Endothelial cell of hepatic sinusoid (primary cell): ENCODE results near the gene IL17A.

Experiments used
- in situ Hi-C: cut with HindIII; loops from 2 replicates; pipeline ENCODE4 v1.10.0; 2017; ENCODE audit warnings: low sequenced_read_pairs

IL17A gene

DNA sequence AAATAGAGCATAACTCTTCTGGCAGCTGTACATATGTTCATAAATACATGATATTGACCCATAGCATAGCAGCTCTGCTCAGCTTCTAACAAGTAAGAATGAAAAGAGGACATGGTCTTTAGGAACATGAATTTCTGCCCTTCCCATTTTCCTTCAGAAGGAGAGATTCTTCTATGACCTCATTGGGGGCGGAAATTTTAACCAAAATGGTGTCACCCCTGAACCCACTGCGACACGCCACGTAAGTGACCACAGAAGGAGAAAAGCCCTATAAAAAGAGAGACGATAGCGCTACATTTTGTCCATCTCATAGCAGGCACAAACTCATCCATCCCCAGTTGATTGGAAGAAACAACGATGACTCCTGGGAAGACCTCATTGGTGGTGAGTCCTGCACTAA, at the start of gene IL17A:
IL17A (plus strand) TSS at position 301 of the 400 bp plus-strand sequence; CDS start at position 358, 57 bp downstream.
- in situ Hi-C loops, result no loop called here

DNA sequence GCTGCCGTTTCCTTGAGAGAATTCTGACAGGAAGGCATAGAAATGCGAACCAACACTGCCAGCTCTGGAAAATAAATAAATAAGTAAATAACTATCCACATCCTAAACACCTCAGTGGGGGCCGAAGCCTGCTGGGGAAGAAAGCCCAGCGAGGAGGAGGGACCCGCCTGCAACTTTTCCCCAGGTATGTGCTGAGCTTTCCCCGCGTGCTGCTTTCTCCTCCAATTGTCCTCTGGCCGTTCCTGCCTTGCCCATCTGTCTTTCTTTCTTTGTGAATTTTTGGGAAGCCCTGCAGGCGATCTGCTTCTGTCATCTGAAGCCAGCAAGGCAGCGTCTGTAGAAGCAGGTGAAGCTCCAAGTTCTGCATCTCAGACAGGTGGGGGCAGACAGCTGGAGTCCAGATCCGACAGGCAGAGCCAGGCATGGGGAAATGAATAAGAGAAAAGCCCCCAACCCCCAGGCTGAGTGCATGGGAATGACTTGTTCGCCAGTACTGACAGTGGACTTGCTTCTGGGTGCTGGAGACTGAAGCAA, 49.2 kb upstream of the IL17A start:
- in situ Hi-C loops, result no loop called here

DNA sequence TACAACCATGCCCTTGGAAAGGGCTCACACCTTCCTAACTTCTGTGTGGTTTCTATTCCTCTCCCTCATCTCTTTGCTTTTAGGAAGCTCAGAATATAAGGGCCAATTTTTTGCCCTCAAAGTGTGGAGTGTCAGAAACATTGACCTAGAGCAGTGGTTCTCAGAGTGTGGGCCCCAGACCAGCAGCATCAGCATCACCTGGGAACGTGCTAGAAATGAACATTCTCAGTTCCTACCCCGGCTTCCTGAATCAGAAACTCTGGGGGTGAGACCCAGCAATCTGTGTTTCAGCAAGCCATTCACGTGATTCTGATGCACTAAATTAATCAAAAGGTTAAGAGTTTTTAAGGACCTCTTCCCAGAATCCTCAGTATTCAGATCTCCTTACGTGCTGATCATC, 47.9 kb upstream of the IL17A start:
- in situ Hi-C loops, result no loop called here

DNA sequence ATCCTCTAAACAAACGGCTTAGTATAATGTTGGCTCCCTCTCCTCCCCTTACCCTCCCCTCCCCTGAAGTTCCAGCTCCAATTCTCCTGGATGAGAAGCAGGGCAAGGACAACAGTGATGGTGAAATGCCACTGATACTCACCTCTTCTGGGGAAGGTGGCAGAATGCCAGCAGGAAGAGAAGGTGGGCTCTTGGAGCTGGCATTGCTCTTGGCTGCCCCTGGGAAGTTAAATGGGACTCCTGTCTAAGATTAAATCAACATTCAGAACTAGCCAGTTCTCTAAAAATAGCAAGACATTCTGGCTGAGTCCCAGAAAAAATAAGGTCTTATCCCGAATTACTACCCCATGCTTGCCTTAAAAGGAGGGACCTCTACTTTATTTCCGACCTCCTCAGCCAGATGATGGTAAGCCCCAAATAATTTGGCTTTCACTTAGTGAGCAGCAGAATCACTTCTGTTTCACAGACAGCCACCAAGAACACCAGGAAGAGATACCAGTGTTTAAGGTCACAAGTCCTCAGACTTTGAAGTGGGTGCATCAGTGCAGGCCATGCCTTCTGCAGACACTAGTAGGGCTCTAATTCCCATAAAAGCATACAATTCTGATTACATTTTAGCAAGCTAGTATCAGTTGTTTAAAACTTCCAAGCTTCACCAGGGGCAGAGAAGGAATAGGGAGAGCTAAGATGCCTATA, 46.0 kb upstream of the IL17A start:
- in situ Hi-C loops, result no loop called here

DNA sequence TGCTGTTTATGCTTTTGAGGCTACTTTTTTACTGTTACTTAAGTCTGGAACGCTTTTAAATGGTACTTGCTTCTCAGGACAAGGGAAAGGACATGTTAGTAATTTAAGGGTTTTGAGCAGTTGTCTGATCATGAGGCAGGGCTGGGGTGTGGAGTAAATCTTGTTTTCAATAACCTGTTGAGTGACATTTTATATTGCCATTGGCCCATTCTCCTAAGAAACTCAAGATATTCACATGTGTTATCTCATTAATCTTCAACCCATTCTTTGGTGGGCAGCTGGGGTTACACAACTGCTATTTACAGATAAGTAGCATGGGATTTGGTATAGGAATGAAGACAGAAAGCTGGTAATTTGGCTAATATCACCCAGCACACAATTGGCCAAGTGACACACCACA, 44.6 kb upstream of the IL17A start:
- in situ Hi-C loops, result no loop called here

DNA sequence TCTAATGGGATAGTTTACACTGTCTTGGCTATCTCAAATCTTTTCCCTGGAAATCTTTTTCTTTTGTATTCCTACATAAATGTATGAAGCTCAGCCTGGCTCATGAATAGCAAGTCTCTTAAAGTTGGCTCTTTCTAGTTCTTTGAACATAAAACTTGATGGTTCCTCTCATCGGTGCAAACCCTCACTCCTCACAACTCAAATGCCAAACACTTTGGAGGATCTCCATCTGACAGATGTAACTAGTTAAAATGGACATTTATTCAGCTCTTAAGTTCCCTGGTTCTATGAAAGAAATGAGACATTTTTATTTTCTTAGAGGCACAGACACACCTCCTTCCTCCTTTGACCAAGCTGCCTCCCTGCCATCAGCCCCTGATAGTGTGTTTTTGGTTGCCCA, 43.6 kb upstream of the IL17A start:
- in situ Hi-C loops, result no loop called here

DNA sequence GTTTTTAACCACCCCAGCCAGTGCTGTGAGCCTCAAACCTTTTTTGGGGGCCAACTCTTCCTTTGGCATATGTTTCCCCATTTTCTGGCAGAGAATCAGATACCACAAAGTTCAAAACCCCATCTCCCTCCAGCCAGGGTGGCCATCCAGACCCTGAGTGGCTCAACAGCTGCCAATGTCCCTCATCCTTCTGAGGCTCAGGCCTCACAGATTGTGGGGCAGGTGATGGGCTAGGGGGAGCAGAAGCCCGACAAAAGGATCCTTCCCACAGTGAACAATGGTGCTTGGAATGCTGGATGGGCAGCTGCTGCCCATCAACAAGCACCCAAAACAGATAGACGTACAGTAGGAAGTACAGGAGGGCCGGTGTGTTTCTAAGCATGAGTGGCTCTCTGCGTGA, 42.6 kb upstream of the IL17A start:
- in situ Hi-C loops, result no loop called here

DNA sequence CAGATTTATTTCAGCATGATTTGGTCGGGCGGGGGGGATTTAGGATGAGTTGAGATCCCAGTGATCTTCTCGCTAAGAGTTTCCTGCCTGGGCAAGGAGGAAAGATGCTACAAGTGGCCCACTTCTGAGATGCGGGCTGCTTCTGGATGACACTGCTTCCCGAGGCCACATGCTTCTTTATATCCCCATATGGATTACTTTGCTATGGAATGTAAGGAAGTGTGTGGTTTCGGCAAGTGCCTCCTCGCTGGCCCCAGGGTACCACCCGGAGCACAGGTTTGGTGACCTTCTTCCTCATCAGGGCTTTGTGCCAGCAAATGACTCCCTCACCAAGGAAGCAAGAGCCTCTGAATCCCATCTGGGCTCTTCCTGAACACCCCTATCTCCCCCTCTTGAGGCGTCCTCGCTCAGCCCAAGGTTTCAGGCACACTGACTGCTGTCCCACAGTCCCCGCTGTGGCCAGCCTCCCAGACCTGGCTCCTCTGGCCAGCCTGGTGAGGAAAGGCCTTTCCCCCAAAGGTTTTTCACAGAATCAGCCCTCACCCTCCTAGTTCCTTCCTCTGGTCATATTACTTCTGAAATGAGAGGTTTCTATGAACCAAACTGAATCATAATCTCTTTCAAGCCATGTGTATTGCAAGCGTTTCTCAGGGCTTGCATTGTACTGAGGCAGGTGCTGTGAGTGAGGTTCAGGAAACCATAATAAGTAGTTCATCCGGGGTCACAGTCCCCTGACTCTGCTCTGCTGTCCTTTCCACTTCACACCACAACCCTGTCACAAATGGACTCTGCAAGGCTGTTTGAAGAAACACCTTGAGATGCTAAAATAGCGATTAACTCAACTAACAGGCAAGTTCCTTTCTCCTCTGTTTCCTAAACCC, 41.7 kb upstream of the IL17A start:
- in situ Hi-C loops, result no loop called here

DNA sequence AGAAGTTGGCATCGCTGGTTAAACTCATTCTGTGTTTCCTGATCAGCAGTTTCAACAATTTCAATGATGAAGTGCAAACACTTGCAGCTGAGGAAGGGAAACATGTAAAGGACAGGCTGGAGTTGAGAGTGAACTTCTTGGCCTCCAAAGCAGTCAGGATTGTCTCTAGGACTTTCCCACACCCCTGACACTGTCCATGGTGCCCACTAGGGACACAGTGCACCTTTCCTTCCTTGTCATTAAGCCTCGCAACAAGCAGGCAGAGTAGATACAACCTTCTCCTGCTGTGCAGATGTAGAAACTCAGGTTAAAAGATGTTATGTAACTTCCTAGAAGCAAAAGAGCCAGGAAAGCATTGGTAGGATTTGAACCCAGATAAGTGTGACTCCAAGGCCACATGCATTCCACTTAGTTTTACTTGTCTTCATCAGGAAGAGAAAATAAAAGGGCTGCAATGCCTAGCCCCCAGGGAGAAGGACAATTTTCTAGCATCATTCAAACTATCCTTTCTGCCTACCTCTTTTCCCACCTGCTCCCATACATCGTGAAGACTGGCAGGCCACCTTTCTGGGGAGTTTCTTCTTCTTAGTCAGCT, 39.2 kb upstream of the IL17A start:
- in situ Hi-C loops, result no loop called here

DNA sequence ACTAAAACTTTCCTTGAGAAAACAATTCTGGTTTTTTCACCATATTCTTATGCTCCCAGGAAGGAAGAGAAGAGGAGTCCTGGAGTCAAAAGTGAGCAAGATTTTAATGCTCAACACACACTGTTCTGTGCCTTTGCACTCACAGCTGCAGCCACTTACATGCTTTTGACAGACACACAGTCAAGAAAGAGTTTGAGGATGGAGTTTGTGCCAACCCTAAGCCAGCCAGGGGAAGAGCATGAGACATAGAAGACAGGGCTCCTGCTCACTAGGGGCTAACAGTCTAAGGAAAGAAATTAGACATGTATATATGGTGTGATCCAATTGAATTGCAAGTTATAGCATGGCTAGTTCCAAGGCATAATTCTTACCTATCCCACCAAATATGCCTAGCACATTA, 37.1 kb upstream of the IL17A start:
- in situ Hi-C loops, result no loop called here

DNA sequence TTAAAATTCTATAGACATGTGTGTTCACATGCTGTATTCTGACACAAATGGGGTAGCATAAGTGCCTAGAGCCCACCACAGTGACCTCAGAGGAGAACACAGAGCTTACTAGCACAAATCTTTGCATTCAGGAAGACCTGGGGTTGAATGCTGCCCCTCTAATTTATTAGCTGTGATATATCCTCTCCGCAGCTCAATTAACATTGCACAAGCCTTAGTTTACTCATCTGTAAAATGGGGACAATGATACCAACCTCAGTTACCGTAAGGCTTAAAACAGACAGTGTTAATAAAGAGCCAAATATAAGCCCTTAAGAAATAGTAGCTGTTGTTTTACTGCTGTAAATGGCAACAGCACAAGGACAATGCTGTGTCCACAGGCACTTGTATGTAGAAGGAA, 36.2 kb upstream of the IL17A start:
- in situ Hi-C loops, result no loop called here

DNA sequence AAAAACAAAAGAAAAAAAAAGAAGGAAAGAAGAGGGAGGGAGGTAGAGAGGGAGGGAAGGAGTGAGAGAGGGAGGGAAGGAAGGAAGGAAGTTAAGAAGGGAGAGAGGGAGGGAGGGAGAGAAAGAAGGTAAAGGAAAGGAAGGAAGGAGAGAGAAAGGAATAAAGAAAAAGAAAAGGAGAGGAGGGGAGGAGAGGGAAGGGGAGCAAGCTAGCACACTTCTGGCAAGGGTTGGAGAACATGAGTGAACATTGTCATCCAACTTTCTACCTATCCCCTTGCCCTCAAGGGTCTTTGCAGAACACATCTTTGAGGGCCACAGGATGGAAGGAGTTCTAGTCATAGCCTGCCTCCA, 34.1 kb upstream of the IL17A start:
- in situ Hi-C loops, result no loop called here

DNA sequence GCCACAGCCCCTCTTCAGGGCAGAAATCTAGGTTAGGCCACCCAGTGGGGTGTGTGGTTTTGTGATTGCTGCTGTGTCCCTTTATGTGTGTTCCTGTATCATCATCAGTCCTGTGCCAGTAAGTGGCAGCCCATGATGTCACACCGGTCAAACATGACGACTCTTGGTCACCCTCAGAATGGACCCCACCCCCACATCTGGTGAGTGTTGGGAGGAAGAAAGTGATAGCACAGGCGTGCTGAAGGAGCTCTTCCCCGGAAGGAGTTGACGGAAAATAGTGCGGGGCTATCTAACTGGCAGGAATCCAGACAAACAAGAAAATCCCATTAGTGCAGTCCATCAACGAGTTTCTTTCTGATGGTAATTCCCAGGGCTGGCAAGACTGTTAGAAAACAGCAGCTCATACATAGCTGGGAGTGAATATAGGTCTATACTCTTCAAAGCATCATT, 33.4 kb upstream of the IL17A start:
- in situ Hi-C loops, result no loop called here

DNA sequence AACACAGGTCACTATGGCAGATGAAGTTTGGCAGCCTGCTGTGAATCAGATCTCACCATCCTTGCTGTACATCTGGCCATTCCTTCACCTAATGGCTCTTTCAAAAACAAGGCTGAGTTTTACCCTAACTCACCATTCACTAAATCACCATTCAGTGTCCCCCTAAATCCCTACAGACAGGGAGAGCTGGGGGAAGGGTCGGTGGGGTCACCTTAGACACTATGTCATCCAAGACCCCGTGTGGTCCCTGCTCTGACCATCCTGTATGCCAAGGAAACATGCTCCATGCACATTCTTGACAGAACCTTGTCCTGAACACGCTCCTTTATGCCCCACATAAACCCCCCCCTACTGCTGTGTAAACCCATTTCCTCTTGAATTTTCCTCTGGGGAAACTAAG, 31.8 kb upstream of the IL17A start:
- in situ Hi-C loops, result no loop called here

DNA sequence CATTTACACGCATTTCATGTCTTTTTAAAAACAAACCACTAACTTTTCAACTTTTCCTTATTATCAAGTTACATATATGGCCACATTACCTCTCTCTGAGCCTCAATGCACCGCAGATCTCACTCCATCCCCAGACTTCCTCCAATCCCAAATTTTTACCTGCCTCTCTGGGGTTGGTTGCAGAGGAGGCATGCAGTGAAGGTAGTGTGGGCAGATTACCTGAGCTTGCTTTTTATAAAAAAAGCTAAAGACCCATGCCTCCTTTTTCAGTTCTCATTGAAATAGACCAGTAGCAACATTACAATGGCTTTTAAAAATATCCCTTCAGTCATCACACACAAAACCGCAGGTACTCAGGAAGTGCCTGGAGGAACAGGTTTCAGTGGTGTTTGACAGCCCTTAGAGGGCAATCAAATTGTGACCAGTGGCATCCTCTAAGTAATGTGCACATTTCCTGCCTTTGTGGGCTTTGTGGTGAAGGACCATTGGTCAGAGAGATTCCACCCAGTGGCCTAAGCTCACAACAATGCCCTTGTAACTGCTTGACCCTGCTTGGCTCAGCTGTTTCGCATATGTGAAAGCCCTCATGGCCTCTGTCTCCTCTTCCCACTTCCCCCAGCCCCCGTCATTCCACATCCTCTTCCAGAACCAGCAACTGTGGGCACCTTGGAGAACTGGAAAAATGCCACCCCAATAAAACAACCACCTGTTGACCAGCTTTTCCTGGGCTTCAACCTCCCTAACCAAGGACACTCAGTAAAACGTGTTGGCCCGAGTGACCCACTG, 30.2 kb upstream of the IL17A start:
- in situ Hi-C loops, result no loop called here

DNA sequence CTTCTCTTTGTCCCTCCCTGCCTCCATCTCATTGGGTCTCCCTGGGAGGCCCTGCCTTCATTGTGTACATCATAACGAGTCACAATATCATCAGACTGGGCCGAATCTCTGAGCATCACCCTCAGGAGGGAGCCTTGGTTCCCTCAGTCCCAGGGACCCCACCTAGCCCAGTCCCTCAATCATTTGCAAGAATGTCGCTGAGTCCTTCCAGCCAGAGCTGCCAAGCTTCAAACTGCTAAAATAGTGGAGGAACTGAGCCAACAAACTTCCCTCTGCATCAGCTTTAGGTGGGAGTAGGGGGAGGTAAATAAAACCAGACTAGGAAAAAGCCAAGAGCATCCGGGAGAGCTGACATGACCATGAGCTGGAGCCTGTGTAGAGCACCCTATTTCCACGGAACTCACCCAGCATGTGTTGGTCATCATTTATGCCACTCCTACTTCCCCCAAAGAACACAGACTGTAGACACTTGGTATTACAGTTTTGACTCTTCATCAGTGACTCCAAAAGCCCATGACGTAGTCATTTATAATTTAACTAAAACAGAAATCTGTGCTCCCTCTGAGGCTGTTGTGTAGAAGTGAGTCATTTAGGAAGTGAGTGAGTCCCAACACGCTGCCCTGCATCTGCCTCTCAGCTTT, 28.8 kb upstream of the IL17A start:
- in situ Hi-C loops, result no loop called here

DNA sequence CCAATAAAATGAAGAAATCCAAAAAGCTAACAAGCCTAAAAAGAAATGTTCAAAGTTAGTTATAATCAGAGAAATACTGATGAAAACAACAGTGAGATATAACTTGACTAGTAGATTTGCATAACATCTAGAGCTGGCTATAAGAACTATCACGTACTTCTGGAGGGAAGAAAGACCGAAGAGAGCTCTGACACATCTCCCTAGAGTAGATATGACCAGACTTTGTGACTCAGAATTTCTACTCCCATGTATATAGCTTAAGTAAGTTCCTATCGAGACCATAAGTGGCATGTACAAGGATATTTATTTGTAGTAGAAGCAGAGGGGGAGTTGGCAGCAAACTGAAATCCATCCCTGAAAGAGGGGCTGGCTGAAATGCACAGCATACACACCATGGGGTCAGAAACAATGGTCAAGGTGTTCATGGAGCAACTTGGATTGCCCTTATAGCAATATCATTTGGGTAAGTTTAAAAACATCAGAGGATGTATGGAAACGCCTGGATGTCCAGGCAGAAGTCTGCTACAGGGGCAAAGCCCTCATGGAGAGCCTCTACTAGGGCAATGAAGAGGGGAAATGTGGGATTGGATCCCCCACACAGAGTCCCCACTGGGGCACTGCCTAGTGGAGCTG, 25.6 kb upstream of the IL17A start:
- in situ Hi-C loops, result no loop called here

DNA sequence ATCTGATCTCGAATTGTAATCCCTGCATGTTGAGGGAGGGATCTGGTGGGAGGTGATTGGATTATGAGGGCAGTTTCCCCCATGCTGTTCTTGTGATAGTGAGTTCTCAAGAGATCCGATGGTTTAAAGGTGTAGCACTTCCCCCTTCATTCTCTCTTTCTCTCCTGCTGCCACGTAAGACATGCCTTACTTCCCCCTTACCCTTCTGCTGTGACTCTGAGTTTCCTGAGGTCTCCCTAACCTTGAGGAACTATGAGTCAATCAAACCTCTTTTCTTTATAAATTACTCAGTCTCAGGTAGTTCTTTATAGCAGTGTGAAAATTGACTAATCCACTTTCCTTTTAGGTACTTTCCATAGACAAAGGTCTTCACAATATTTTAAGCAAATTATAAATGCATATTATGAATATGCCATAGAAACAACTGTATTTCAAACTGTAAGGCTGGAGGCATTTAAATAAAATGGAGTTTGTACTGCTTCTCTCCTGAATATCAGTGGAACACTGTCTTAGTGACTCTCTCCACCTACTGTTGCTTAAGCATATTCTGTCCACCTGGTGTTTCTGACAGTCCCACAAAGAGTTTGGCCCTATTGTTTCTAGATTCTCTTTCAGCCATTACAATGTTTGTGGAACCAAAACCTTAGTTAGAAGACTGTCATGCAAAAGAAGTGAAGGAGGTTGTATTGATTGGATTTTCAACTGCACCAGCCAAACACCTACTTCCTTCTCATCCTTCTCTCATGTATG, 24.3 kb upstream of the IL17A start:
- in situ Hi-C loops, result no loop called here
